KMS-11 (cell line): ENCODE results near the gene STBD1.

Source experiments
- H2AFZ ChIP-seq: fragments of 200-600 bp; sonication (generic); 2 replicates; pipeline ENCODE4 v1.6.1; 2016; ENCODE audit warnings: antibody characterized with exemption, mixed run types, low read depth
- H3K27ac ChIP-seq: fragments of 200-600 bp; sonication (generic); 2 replicates; pipeline ENCODE4 v1.6.1; 2016; ENCODE audit warnings: mild to moderate bottlenecking, mixed run types
- H3K27me3 ChIP-seq: fragments of 200-600 bp; sonication (generic); 2 replicates; pipeline ENCODE4 v1.6.1; 2017; ENCODE audit warnings: mild to moderate bottlenecking, low read depth, mixed run types, moderate library complexity; ENCODE audit not compliant: insufficient read depth
- H3K36me3 ChIP-seq: fragments of 200-600 bp; sonication (generic); 2 replicates; pipeline ENCODE4 v1.6.1; 2017; ENCODE audit warnings: mild to moderate bottlenecking, mixed run types; ENCODE audit not compliant: insufficient read depth
- H3K4me1 ChIP-seq: fragments of 200-600 bp; sonication (generic); 2 replicates; pipeline ENCODE4 v1.6.1; 2016; ENCODE audit warnings: mild to moderate bottlenecking, low read depth, mixed run types; ENCODE audit not compliant: poor library complexity, severe bottlenecking
- H3K4me2 ChIP-seq: fragments of 200-600 bp; sonication (generic); 2 replicates; pipeline ENCODE4 v1.7.0; 2016; ENCODE audit warnings: mild to moderate bottlenecking, mixed run types
- H3K4me3 ChIP-seq: fragments of 200-600 bp; sonication (generic); IDR thresholded peaks from 2 replicates; pipeline ENCODE4 v1.6.1; 2017; ENCODE audit warnings: low read depth, low read length, mixed read lengths; ENCODE audit not compliant: insufficient read depth
- H3K79me2 ChIP-seq: fragments of 200-600 bp; sonication (generic); 2 replicates; pipeline ENCODE4 v1.6.1; 2016; ENCODE audit warnings: low read depth, mixed run types; ENCODE audit not compliant: insufficient read depth
- H3K9ac ChIP-seq: fragments of 200-600 bp; sonication (generic); 2 replicates; pipeline ENCODE4 v1.6.1; 2016; ENCODE audit warnings: mild to moderate bottlenecking, mixed run types
- H4K20me1 ChIP-seq: fragments of 200-600 bp; sonication (generic); 2 replicates; pipeline ENCODE4 v1.6.1; 2016; ENCODE audit warnings: mild to moderate bottlenecking, mixed run types; ENCODE audit not compliant: insufficient read depth
- TF ChIP-seq, protein P1 (sequence below): fragments of 200-600 bp; sonication (generic); conservative IDR thresholded peaks from 2 replicates; pipeline ENCODE4 v1.6.1; 2017; ENCODE audit warnings: low read depth, mild to moderate bottlenecking, antibody characterized with exemption, low read length, moderate library complexity, mixed read lengths

The STBD1 gene

DNA sequence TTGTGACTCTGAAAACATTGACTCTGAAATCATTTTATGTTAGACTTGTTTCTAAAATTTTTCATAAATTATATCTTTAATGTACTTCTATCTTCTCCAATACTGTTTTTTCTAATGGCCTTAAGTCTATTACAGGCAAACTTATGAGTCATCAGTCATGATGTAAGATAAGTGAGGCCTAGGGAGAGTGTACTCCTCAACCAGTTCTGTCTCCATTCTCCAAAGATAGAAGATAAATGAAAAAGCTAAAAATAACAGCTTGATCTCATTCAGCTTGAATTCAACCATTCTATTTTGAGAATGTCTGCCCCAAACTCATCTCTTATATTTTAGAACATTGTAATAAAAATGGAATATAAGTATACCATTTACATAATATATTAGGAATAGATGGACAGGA is 34.5 kb downstream of the STBD1 start:
- no peaks in the 10 kb centered on the region for H3K79me2 ChIP-seq
- no peak overlapping the region for H3K27ac ChIP-seq
- no peak overlapping the region for H2AFZ ChIP-seq
- no peaks in the 10 kb centered on the region for H3K27me3 ChIP-seq
- H4K20me1 ChIP-seq: no peaks in the 10 kb centered on the region
- no peak overlapping the region for H3K9ac ChIP-seq
- TF ChIP-seq, protein P1, sequence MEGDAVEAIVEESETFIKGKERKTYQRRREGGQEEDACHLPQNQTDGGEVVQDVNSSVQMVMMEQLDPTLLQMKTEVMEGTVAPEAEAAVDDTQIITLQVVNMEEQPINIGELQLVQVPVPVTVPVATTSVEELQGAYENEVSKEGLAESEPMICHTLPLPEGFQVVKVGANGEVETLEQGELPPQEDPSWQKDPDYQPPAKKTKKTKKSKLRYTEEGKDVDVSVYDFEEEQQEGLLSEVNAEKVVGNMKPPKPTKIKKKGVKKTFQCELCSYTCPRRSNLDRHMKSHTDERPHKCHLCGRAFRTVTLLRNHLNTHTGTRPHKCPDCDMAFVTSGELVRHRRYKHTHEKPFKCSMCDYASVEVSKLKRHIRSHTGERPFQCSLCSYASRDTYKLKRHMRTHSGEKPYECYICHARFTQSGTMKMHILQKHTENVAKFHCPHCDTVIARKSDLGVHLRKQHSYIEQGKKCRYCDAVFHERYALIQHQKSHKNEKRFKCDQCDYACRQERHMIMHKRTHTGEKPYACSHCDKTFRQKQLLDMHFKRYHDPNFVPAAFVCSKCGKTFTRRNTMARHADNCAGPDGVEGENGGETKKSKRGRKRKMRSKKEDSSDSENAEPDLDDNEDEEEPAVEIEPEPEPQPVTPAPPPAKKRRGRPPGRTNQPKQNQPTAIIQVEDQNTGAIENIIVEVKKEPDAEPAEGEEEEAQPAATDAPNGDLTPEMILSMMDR: no peak
- no peak overlapping the region for H3K4me2 ChIP-seq
- no peaks in the 10 kb centered on the region for H3K36me3 ChIP-seq
- no peak overlapping the region for H3K4me3 ChIP-seq
- no peaks in the 10 kb centered on the region for H3K4me1 ChIP-seq

DNA sequence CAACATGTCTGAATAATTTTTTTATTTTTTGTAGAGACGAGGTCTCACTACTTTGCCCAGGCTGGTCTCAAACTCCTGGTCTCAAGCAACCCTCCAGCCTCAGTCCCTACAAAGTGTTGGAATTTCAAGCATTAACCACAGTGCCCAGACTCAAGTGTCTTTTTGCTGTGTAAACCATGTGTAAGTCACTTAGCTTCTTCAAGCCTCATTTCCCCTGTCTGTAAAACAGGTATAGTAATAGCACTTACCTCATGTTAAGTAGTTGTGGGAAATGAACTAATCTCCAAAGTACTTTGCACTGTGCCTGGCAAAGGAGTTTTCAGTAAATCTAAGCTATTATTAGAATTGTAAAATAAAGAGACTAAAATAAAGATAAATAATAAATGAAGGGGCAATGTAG is 35.7 kb downstream of the STBD1 start:
- no peak overlapping the region for H3K27ac ChIP-seq
- H3K4me1 ChIP-seq: no peaks in the 10 kb centered on the region
- H3K27me3 ChIP-seq: no peaks in the 10 kb centered on the region
- no peak overlapping the region for H2AFZ ChIP-seq
- H3K36me3 ChIP-seq: no peaks in the 10 kb centered on the region
- TF ChIP-seq, protein P1: no peak
- H4K20me1 ChIP-seq: no peaks in the 10 kb centered on the region
- no peaks in the 10 kb centered on the region for H3K79me2 ChIP-seq
- H3K4me3 ChIP-seq: no peak overlapping the region
- H3K4me2 ChIP-seq: no peak overlapping the region
- no peak overlapping the region for H3K9ac ChIP-seq

DNA sequence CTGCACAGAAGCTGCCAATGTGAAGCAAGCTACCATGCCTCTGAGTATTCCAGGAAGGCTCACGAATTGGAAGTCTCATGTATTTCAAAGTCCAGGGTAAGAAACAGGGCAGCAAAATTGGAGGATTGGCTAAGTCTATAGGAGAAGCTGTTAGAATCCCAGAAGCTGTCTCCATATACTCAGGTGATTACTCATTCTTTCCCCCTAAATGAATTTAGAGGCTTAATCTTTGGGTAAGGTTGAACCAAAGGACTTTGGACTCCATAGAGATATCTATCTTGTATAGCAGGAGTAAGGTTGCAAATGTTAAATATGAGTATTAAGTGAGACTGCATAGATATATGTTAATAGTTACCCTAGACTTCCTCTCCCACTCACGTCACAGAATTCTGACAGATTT is 36.3 kb downstream of the STBD1 start:
- H2AFZ ChIP-seq: no peak overlapping the region
- no peaks in the 10 kb centered on the region for H3K27me3 ChIP-seq
- no peaks in the 10 kb centered on the region for H3K36me3 ChIP-seq
- no peaks in the 10 kb centered on the region for H3K79me2 ChIP-seq
- no peak overlapping the region for H3K9ac ChIP-seq
- H4K20me1 ChIP-seq: no peaks in the 10 kb centered on the region
- no peak overlapping the region for H3K4me2 ChIP-seq
- TF ChIP-seq, protein P1: no peak
- H3K27ac ChIP-seq: no peak overlapping the region
- no peak overlapping the region for H3K4me3 ChIP-seq
- H3K4me1 ChIP-seq: no peaks in the 10 kb centered on the region

DNA sequence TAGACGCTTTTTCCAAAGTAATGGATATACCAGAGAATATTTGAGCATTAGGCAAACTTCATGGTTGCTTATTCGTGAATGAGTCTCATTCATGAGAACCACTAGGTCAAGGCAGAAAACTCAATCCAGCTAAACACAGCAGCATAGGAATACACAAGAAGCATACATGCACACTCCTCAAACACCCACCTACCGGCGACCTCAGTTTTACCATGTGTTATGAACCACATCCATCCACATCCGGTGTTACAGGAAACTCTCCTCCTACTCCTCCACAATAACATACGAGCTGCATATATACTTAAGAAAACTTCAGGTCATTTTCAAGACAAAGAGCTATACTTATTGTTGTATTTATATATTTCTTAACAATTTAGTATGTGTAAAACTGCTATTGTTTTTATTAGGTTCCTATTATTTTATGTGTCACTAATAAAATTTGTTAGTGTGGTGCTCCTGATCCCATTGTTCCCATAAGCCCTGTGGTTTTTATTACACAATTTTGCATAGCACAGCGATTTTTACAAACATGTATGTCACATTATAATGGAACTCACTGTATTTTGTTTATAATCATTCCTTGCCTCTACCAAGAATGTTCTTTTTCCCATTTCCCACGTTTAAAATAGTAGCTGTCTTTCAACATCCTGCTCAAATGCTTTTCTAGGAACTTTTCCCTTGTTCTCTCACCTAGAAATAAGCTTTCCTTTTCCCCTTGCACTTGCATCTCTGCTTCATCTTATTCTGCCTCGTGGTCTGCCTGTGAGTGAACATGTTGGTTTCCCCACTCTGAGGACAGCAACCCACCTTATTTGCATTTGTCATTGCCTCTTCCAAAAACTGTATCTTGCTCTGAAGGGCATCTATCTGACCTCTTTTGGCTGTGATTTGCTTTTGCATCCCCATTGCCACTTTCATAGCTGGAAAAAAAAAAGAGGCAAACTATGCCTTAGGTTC is 48.3 kb downstream of the STBD1 start:
- Histone ChIP-seq H3K4me3 (no peak overlapping the region), H3K27ac (no peak overlapping the region), H3K27me3 (no peaks in the 10 kb centered on the region), H2AFZ (no peak overlapping the region), H3K36me3 (no peaks in the 10 kb centered on the region), H4K20me1 (no peaks in the 10 kb centered on the region), H3K79me2 (no peaks in the 10 kb centered on the region), H3K4me1 (no peaks in the 10 kb centered on the region), H3K4me2 (no peak overlapping the region), H3K9ac (no peak overlapping the region)
- TF ChIP-seq, protein P1: no peak
